Tibial nerve (tissue), 4 donors: Measurements from ENCODE around the gene RRAS. TPM values are rescaled to one million over a fixed set of nuclear protein-coding genes. Genes with fewer than 3 reads are reported as not detected.

Source experiments
- DNase-seq, 2 donors: peaks; one replicate each; pipeline ENCODE4 v3.0.0-alpha.2; 2019; ENCODE audit warnings: low spot score in 2 of 2
- H3K27ac ChIP-seq, 4 donors: fragments of 200-600 bp; sonication (generic) in 3 of 4; one replicate each; pipeline ENCODE4 v1.5.1; 2017 to 2019; ENCODE audit warnings: mild to moderate bottlenecking in 1 of 4
- H3K27me3 ChIP-seq, 2 donors: fragments of 200-600 bp; sonication (generic) in 1 of 2; one replicate each; pipeline versions ENCODE4 v1.5.1 to v1.6.0; 2017 to 2019
- H3K36me3 ChIP-seq, 3 donors: fragments of 200-600 bp; sonication (generic); one replicate each; pipeline ENCODE4 v1.5.1; 2018 to 2019
- H3K4me1 ChIP-seq, 4 donors: fragments of 200-600 bp; sonication (generic) in 3 of 4; one replicate each; pipeline ENCODE4 v1.5.1; 2017 to 2019
- H3K4me3 ChIP-seq, 4 donors: fragments of 200-600 bp; sonication (generic) in 3 of 4; one replicate each; pipeline ENCODE4 v1.5.1; 2017 to 2019; ENCODE audit warnings: mild to moderate bottlenecking in 1 of 4, moderate library complexity in 1 of 4
- H3K9me3 ChIP-seq, 4 donors: fragments of 200-600 bp; sonication (generic) in 3 of 4; one replicate each; pipeline ENCODE4 v1.5.1; 2017 to 2019
- CTCF ChIP-seq, 5 experiments: fragments of 200-600 bp in 3 of 5; fragments of 450-650 bp in 2 of 5; sonication (generic) in 3 of 5; IDR thresholded peaks; one replicate each; pipeline ENCODE4 v1.5.1; 2016 to 2019; ENCODE audit warnings: antibody characterized with exemption in 5 of 5, mild to moderate bottlenecking in 3 of 5, moderate library complexity in 2 of 5
- EP300 ChIP-seq, 2 donors: sonication (generic); formaldehyde crosslinking; IDR thresholded peaks; one replicate each; pipeline ENCODE4 v1.6.1; 2017; ENCODE audit warnings: antibody characterized with exemption in 2 of 2, mild to moderate bottlenecking in 1 of 2
- POLR2A ChIP-seq, 2 donors: fragments of 450-650 bp; IDR thresholded peaks; one replicate each; pipeline ENCODE4 v1.6.1; 2017; ENCODE audit warnings: antibody characterized with exemption in 2 of 2, mild to moderate bottlenecking in 2 of 2, moderate library complexity in 2 of 2
- WGBS, 2 donors: methylation state at CpG; one replicate each; pipeline ENCODE4 v1.1.5; 2018; 5-methylcytosine and 5-hydroxymethylcytosine counted together
- total RNA-seq, 4 donors: library from RNA; depleted of rRNA; stranded (reverse); fragments of >200 nt; gene quantifications; one replicate each; pipeline ENCODE4 v1.1.0, GENCODE V29; 2016

The RRAS gene
- total RNA-seq, 4 donors from 2014 or later = 81.6 to 190 (median 162) TPM

GRCh38 chr19:49609499-49610092, 30.3 kb downstream of the RRAS start:
- DNase-seq = no peak
- Histone ChIP-seq H3K4me1 (peaks cover 0 to 28% (median 7%) of the 10 kb centered on the region in 4 donors), H3K4me3 (no peak overlapping the region), H3K27me3 (no peaks in the 10 kb centered on the region), H3K36me3 (peaks cover 0 to 75% (median 8%) of the 10 kb centered on the region in 3 donors), H3K9me3 (no peaks in the 10 kb centered on the region), H3K27ac (no peak overlapping the region)
- TF ChIP-seq POLR2A (IDR thresholded peaks at IDR 0.05) (no peak), EP300 (IDR thresholded peaks at IDR 0.05) (no peak), CTCF (IDR thresholded peaks at IDR 0.05) (no peak)
- WGBS, 2 donors = 95 to 97% methylated on average over 12 of the region's 12 CpGs

GRCh38 chr19:49605605-49606004, 34.3 kb downstream of the RRAS start:
- Histone ChIP-seq H3K36me3 (peaks cover 0 to 100% (median 10%) of the 10 kb centered on the region in 3 donors), H3K4me3 (no peak overlapping the region), H3K9me3 (no peaks in the 10 kb centered on the region), H3K4me1 (no peaks in the 10 kb centered on the region), H3K27me3 (no peaks in the 10 kb centered on the region), H3K27ac (no peak overlapping the region)
- TF ChIP-seq POLR2A (IDR thresholded peaks at IDR 0.05) (no peak), CTCF (IDR thresholded peaks at IDR 0.05) (no peak), EP300 (IDR thresholded peaks at IDR 0.05) (no peak)
- WGBS, 2 donors = 85 to 88% methylated on average over 7 of the region's 7 CpGs
- DNase-seq = no peak

- no peak for DNase-seq
- 98 to 100% methylated on average over 2 of the region's 2 CpGs for WGBS, 2 donors
- Histone ChIP-seq H3K4me1 (no peaks in the 10 kb centered on the region), H3K9me3 (no peaks in the 10 kb centered on the region), H3K27ac (no peak overlapping the region), H3K4me3 (no peak overlapping the region), H3K27me3 (no peaks in the 10 kb centered on the region), H3K36me3 (peaks cover 0 to 100% (median 15%) of the 10 kb centered on the region in 3 donors)
- TF ChIP-seq CTCF (IDR thresholded peaks at IDR 0.05) (no peak), EP300 (IDR thresholded peaks at IDR 0.05) (no peak), POLR2A (IDR thresholded peaks at IDR 0.05) (no peak)
These were observed 37.1 kb downstream of the RRAS start for GRCh38 chr19:49602806-49603205.

GRCh38 chr19:49601482-49602038, 38.4 kb downstream of the RRAS start:
- Histone ChIP-seq H3K27ac (no peak overlapping the region), H3K4me3 (no peak overlapping the region), H3K36me3 (peaks cover 0 to 100% (median 15%) of the 10 kb centered on the region in 3 donors), H3K27me3 (no peaks in the 10 kb centered on the region), H3K9me3 (no peaks in the 10 kb centered on the region), H3K4me1 (no peaks in the 10 kb centered on the region)
- TF ChIP-seq EP300 (IDR thresholded peaks at IDR 0.05) (no peak), POLR2A (IDR thresholded peaks at IDR 0.05) (no peak), CTCF (IDR thresholded peaks at IDR 0.05) (no peak)
- no peak for DNase-seq
- 91% methylated on average over 27 to 37 of the region's 38 CpGs for WGBS, 2 donors
